H9 (cell line): Measurements from ENCODE around the gene CDYL. TPM values are rescaled to one million over a fixed set of nuclear protein-coding genes. Genes with fewer than 3 reads are reported as not detected.

Source experiments
- DNase-seq: peaks from one replicate; pipeline ENCODE4 v3.0.0-alpha.2; 2017
- H2AFZ ChIP-seq: one replicate; pipeline ENCODE4 v1.6.1; 2013; ENCODE audit warnings: mild to moderate bottlenecking, low read length, control low read depth, moderate library complexity
- H2AK5ac ChIP-seq: 2 replicates; pipeline ENCODE4 v1.6.1; 2013; ENCODE audit warnings: low read length, control low read depth, mixed read lengths; ENCODE audit not compliant: insufficient read length
- H2BK120ac ChIP-seq: one replicate; pipeline ENCODE4 v1.6.1; 2013; ENCODE audit warnings: low read depth, mild to moderate bottlenecking, low read length, control low read depth, inconsistent platforms; ENCODE audit not compliant: poor library complexity, severe bottlenecking
- H2BK12ac ChIP-seq: 2 replicates; pipeline ENCODE4 v1.6.1; 2013; ENCODE audit warnings: low read length, control low read depth, mixed read lengths, low read depth; ENCODE audit not compliant: insufficient read length
- H2BK15ac ChIP-seq: 2 replicates; pipeline ENCODE4 v1.6.1; 2013; ENCODE audit warnings: low read depth, low read length, control low read depth
- H2BK20ac ChIP-seq: one replicate; pipeline ENCODE4 v1.6.1; 2013; ENCODE audit warnings: low read depth, mild to moderate bottlenecking, low read length, control low read depth, inconsistent platforms; ENCODE audit not compliant: poor library complexity, severe bottlenecking
- H2BK5ac ChIP-seq: 2 replicates; pipeline ENCODE4 v1.6.1; 2013; ENCODE audit warnings: low read length, control low read depth, mixed read lengths; ENCODE audit not compliant: insufficient read length
- H3K14ac ChIP-seq: 2 replicates; pipeline ENCODE4 v1.6.1; 2013; ENCODE audit warnings: low read length, control low read depth; ENCODE audit not compliant: insufficient read depth
- H3K18ac ChIP-seq: 2 replicates; pipeline ENCODE4 v1.6.1; 2013; ENCODE audit warnings: low read depth, mild to moderate bottlenecking, mixed read lengths, low read length, control low read depth; ENCODE audit not compliant: insufficient read length
- H3K23ac ChIP-seq: 2 replicates; pipeline ENCODE4 v1.6.1; 2013; ENCODE audit warnings: low read length, control low read depth, mixed read lengths, low read depth; ENCODE audit not compliant: insufficient read length
- H3K23me2 ChIP-seq: 2 replicates; pipeline ENCODE4 v1.6.1; 2013; ENCODE audit warnings: low read depth, mild to moderate bottlenecking, mixed read lengths, low read length, control low read depth; ENCODE audit not compliant: insufficient read length, poor library complexity, severe bottlenecking
- H3K27ac ChIP-seq: 2 replicates; pipeline ENCODE4 v1.5.1; 2013; ENCODE audit warnings: low read length, control low read depth, mixed read lengths, low read depth; ENCODE audit not compliant: insufficient read length
- H3K27me3 ChIP-seq: 2 replicates; pipeline ENCODE4 v1.6.1; 2013; ENCODE audit warnings: low read length, control low read depth, inconsistent platforms; ENCODE audit not compliant: insufficient read depth
- H3K4ac ChIP-seq: 2 replicates; pipeline ENCODE4 v1.6.1; 2013; ENCODE audit warnings: low read depth, mild to moderate bottlenecking, control low read depth, inconsistent platforms, low read length, moderate library complexity
- H3K4me1 ChIP-seq: 2 replicates; pipeline ENCODE4 v1.6.1; 2013; ENCODE audit warnings: low read length, control low read depth, inconsistent platforms; ENCODE audit not compliant: insufficient read depth
- H3K4me2 ChIP-seq: 2 replicates; pipeline ENCODE4 v1.6.1; 2013; ENCODE audit warnings: low read length, control low read depth, mixed read lengths; ENCODE audit not compliant: insufficient read length, insufficient read depth
- H3K56ac ChIP-seq: 2 replicates; pipeline ENCODE4 v1.6.1; 2013; ENCODE audit warnings: low read depth, mild to moderate bottlenecking, mixed read lengths, low read length, control low read depth; ENCODE audit not compliant: insufficient read length
- H3K79me1 ChIP-seq: 2 replicates; pipeline ENCODE4 v1.6.1; 2013; ENCODE audit warnings: low read depth, mild to moderate bottlenecking, moderate library complexity, low read length, control low read depth, inconsistent platforms; ENCODE audit not compliant: insufficient read depth, poor library complexity, severe bottlenecking
- H3K79me2 ChIP-seq: 2 replicates; pipeline ENCODE4 v1.6.1; 2013; ENCODE audit warnings: low read length, control low read depth, inconsistent platforms; ENCODE audit not compliant: insufficient read depth
- H3K9ac ChIP-seq: 2 replicates; pipeline ENCODE4 v1.6.1; 2013; ENCODE audit warnings: low read length, control low read depth, mixed read lengths; ENCODE audit not compliant: insufficient read length; ENCODE audit errors: extremely low read depth
- H3K9me3 ChIP-seq: one replicate; pipeline ENCODE4 v1.6.1; 2013; ENCODE audit warnings: low read depth, low read length, inconsistent platforms; ENCODE audit not compliant: control insufficient read depth
- H3T11ph ChIP-seq: one replicate; pipeline ENCODE4 v1.6.1; 2013; ENCODE audit warnings: mild to moderate bottlenecking, low read length, control low read depth, inconsistent platforms
- H4K20me1 ChIP-seq: one replicate; pipeline ENCODE4 v1.6.1; 2013; ENCODE audit not compliant: control insufficient read depth, insufficient read length, insufficient read depth
- H4K5ac ChIP-seq: 2 replicates; pipeline ENCODE4 v1.6.1; 2013; ENCODE audit warnings: low read depth, mild to moderate bottlenecking, mixed read lengths, low read length, control low read depth; ENCODE audit not compliant: insufficient read length
- H4K8ac ChIP-seq: replicated peaks from 2 replicates; pipeline ENCODE4 v1.6.1; 2013; ENCODE audit warnings: low read length, control low read depth, mixed read lengths, low read depth; ENCODE audit not compliant: insufficient read length
- H4K91ac ChIP-seq: 2 replicates; pipeline ENCODE4 v1.6.1; 2013; ENCODE audit warnings: low read depth, mild to moderate bottlenecking, moderate library complexity, mixed read lengths, low read length, control low read depth; ENCODE audit not compliant: insufficient read length
- H3K27ac Mint-ChIP-seq, 3 experiments: 2 replicates in 2 of 3; 3 replicates in 1 of 3; pipeline ENCODE4 v1.8.0; 2020 to 2021; ENCODE audit warnings: mixed read lengths in 3 of 3, mild to moderate bottlenecking in 1 of 3, moderate library complexity in 1 of 3
- H3K27me3 Mint-ChIP-seq: 2 replicates; pipeline ENCODE4 v1.8.0; 2021; ENCODE audit warnings: low read depth, mild to moderate bottlenecking, moderate library complexity, mixed read lengths
- H3K36me3 Mint-ChIP-seq, 3 experiments: 2 replicates in 2 of 3; 3 replicates in 1 of 3; pipeline ENCODE4 v1.8.0; 2020 to 2021; ENCODE audit warnings: low read depth in 3 of 3, mixed read lengths in 3 of 3; ENCODE audit not compliant: insufficient read depth in 1 of 3
- H3K4me1 Mint-ChIP-seq, 2 experiments: 2 replicates each; pipeline ENCODE4 v1.8.0; 2020; ENCODE audit warnings: mixed read lengths in 2 of 2
- H3K4me3 Mint-ChIP-seq, 2 experiments: 2 replicates in 1 of 2; 3 replicates in 1 of 2; pipeline ENCODE4 v1.8.0; 2020 to 2021; ENCODE audit warnings: mild to moderate bottlenecking in 2 of 2, mixed read lengths in 2 of 2, moderate library complexity in 1 of 2
- H3K9me3 Mint-ChIP-seq, 2 experiments: 2 replicates in 1 of 2; 3 replicates in 1 of 2; pipeline ENCODE4 v1.8.0; 2020; ENCODE audit warnings: mild to moderate bottlenecking in 2 of 2, mixed read lengths in 2 of 2, moderate library complexity in 1 of 2
- CTCF ChIP-seq: fragments of 200-600 bp; sonication (generic); conservative IDR thresholded peaks from 3 replicates; pipeline ENCODE4 v1.8.0; 2021; ENCODE audit warnings: antibody characterized with exemption, mild to moderate bottlenecking
- WGBS: extraction: QIAGEN DNeasy Blood & Tissue Kit; methylation state at CpG from one replicate; pipeline ENCODE4 v1.1.7; 2013; ENCODE audit warnings: missing lambda C conversion rate, low lambda C conversion rate, mixed read lengths; ENCODE audit not compliant: insufficient read length; ENCODE audit errors: extremely low coverage; 5-methylcytosine and 5-hydroxymethylcytosine counted together
- total RNA-seq: library from RNA; stranded (reverse); gene quantifications from 2 replicates; pipeline ENCODE4 v1.2.1, GENCODE V29; 2021

Gene CDYL
- total RNA-seq, 1 experiment from 2014 or later: 95.0 TPM

GRCh38 chr6:4820704-4821276, 44.6 kb downstream of the CDYL start:
- no peaks in the 10 kb centered on the region for H3K27me3 Mint-ChIP-seq
- Histone ChIP-seq H3K23ac (no peak overlapping the region), H2BK5ac (no peak overlapping the region), H3T11ph (no peak overlapping the region), H2BK20ac (no peak overlapping the region), H3K4me2 (no peak overlapping the region), H3K18ac (no peak overlapping the region), H3K4ac (no peak overlapping the region), H3K79me1 (peaks cover 8% of the 10 kb centered on the region), H4K20me1 (no peaks in the 10 kb centered on the region), H3K27ac (no peak overlapping the region), H3K4me1 (no peaks in the 10 kb centered on the region; the same call in 1 of the 2 replicates), H3K9ac (no peak overlapping the region), H2BK120ac (no peak overlapping the region), H3K9me3 (no peaks in the 10 kb centered on the region), H4K8ac (no peak overlapping the region), H4K91ac (no peak overlapping the region), H2AK5ac (no peak overlapping the region), H3K79me2 (peaks cover 48% of the 10 kb centered on the region; the same call in 1 of the 2 replicates), H3K23me2 (no peaks in the 10 kb centered on the region), H3K14ac (no peak overlapping the region), H4K5ac (no peak overlapping the region), H3K27me3 (no peaks in the 10 kb centered on the region), H2BK15ac (no peak overlapping the region), H3K56ac (no peak overlapping the region), H2AFZ (no peak overlapping the region), H2BK12ac (no peak overlapping the region)
- H3K27ac Mint-ChIP-seq: no peak overlapping the region
- H3K36me3 Mint-ChIP-seq: peaks cover 0 to 6% (median 0%) of the 10 kb centered on the region in 3 experiments; a peak in 3 of 7 replicates
- peaks cover 24 to 42% of the 10 kb centered on the region in 2 experiments for H3K4me1 Mint-ChIP-seq
- no peak overlapping the region for H3K4me3 Mint-ChIP-seq
- TF ChIP-seq CTCF: no peak
- H3K9me3 Mint-ChIP-seq: 0 out of 5 replicates have a peak, but pooled peaks cover 0 to 5% of the 10 kb centered on the region in 2 experiments
- no CpG with 5 or more reads among the region's 5 CpGs for WGBS
- DNase-seq: no peak
